Keratinocyte (primary cell): ENCODE data around the gene PPP1R12C. TPM values are rescaled to one million over a fixed set of nuclear protein-coding genes. Genes with fewer than 3 reads are reported as not detected.

Source experiments
- DNase-seq: peaks from one replicate; pipeline ENCODE4 v3.0.0-alpha.2; 2011; ENCODE audit warnings: low read depth, missing footprints, low spot score
- FAIRE-seq: peaks from 2 replicates; lab custom pipeline; 2011; peaks lifted over from hg19 to GRCh38; lab: Jason Lieb, UNC
- H2AFZ ChIP-seq: 2 replicates; pipeline ENCODE4 v1.6.0; 2012; ENCODE audit warnings: low read length, control low read depth, inconsistent platforms; ENCODE audit not compliant: control insufficient read depth
- H3K27ac ChIP-seq: 2 replicates; pipeline ENCODE4 v1.5.1; 2011; ENCODE audit warnings: low read length; ENCODE audit not compliant: control insufficient read depth, insufficient read depth
- H3K27me3 ChIP-seq: 3 replicates; pipeline ENCODE4 v1.6.0; 2011; ENCODE audit warnings: low read length; ENCODE audit not compliant: control insufficient read depth, insufficient read depth; ENCODE audit errors: extremely low read depth
- H3K36me3 ChIP-seq, 2 experiments: 2 replicates in 1 of 2; 3 replicates in 1 of 2; pipeline ENCODE4 v1.5.1; 2011; ENCODE audit warnings: low read length in 2 of 2, mild to moderate bottlenecking in 1 of 2; ENCODE audit not compliant: control insufficient read depth in 2 of 2, insufficient read depth in 2 of 2; ENCODE audit errors: extremely low read depth in 1 of 2
- H3K4me1 ChIP-seq: 3 replicates; pipeline ENCODE4 v1.5.1; 2011; ENCODE audit warnings: low read length; ENCODE audit not compliant: control insufficient read depth, insufficient read depth; ENCODE audit errors: extremely low read depth
- H3K4me2 ChIP-seq: 3 replicates; pipeline ENCODE4 v1.6.0; 2011; ENCODE audit warnings: low read depth, low read length; ENCODE audit not compliant: control insufficient read depth, insufficient read depth; ENCODE audit errors: extremely low read depth
- H3K4me3 ChIP-seq, 3 experiments: fragments of 200-600 bp in 1 of 3; sonication (generic) in 1 of 3; 2 replicates in 2 of 3; 3 replicates in 1 of 3; pipeline ENCODE4 v1.5.1; 2011 to 2016; ENCODE audit warnings: low read length in 3 of 3, mild to moderate bottlenecking in 3 of 3, control low read depth in 2 of 3, inconsistent platforms in 1 of 3, low read depth in 1 of 3, mixed read lengths in 1 of 3, mixed run types in 1 of 3, moderate library complexity in 1 of 3; ENCODE audit not compliant: control insufficient read depth in 2 of 3, insufficient read depth in 2 of 3; ENCODE audit errors: extremely low read depth in 1 of 3
- H3K79me2 ChIP-seq: 2 replicates; pipeline ENCODE4 v1.6.0; 2012; ENCODE audit warnings: low read length; ENCODE audit not compliant: control insufficient read depth, insufficient read depth
- H3K9ac ChIP-seq: 3 replicates; pipeline ENCODE4 v1.6.0; 2011; ENCODE audit warnings: low read length; ENCODE audit not compliant: control insufficient read depth, insufficient read depth; ENCODE audit errors: extremely low read depth
- H3K9me1 ChIP-seq: 3 replicates; pipeline ENCODE4 v1.6.0; 2011; ENCODE audit warnings: low read length; ENCODE audit not compliant: control insufficient read depth, insufficient read depth; ENCODE audit errors: extremely low read depth
- H3K9me3 ChIP-seq: 2 replicates; pipeline ENCODE4 v1.5.1; 2012; ENCODE audit warnings: low read depth, low read length; ENCODE audit not compliant: control insufficient read depth
- H4K20me1 ChIP-seq: 3 replicates; pipeline ENCODE4 v1.6.0; 2011; ENCODE audit warnings: low read length; ENCODE audit not compliant: control insufficient read depth, insufficient read depth; ENCODE audit errors: extremely low read depth
- CTCF ChIP-seq, 3 experiments: IDR thresholded peaks in 1 of 3; conservative IDR thresholded peaks in 1 of 3; optimal IDR thresholded peaks in 1 of 3; 2 replicates in 2 of 3; 3 replicates in 1 of 3; pipeline versions ENCODE3 to v1.5.1; 2011; ENCODE audit warnings: low read length in 3 of 3, mild to moderate bottlenecking in 3 of 3, moderate library complexity in 2 of 3, control low read depth in 1 of 3, inconsistent platforms in 1 of 3; ENCODE audit not compliant: insufficient read depth in 2 of 3; ENCODE audit errors: extremely low read depth in 1 of 3
- EZH2 ChIP-seq: IDR thresholded peaks from one replicate; pipeline ENCODE4 v1.6.1; 2012; ENCODE audit warnings: inconsistent platforms, mild to moderate bottlenecking, low read length, moderate library complexity
- dilution Hi-C: fragments of 300-500 bp; cut with MboI; formaldehyde crosslinking; loops from one replicate; pipeline ENCODE4 v1.7.0; 2020; ENCODE audit warnings: low sequenced_read_pairs; ENCODE audit not compliant: extremely low pct_ligation_motif_present
- polyA plus RNA-seq, 5 experiments: library from polyadenylated mRNA; depleted of rRNA in 3 of 5; stranded (reverse) in 3 of 5; stranded (forward) in 1 of 5; unstranded in 1 of 5; fragments of >200 nt; gene quantifications; 1 replicate in 1 of 5; 2 replicates in 3 of 5; 3 replicates in 1 of 5; pipeline versions ENCODE4 v1.2.1 to v1.2.3, GENCODE V29; 2011 to 2012; ENCODE audit warnings: missing spikeins in 2 of 5, low read depth in 1 of 5, low replicate concordance in 1 of 5

PPP1R12C gene
- polyA plus RNA-seq, 1 donor (not counting 4 experiments of a cell fraction or from before 2014, with no cell fraction given) = 24.7 TPM

GRCh38 chr19:55068950-55069864, 48.2 kb downstream of the PPP1R12C start:
- H3K4me2 ChIP-seq = peak overlapping the region; percentile 89
- TF ChIP-seq CTCF (optimal IDR thresholded peaks at IDR 0.05 in 1 of 3, IDR thresholded peaks at IDR 0.05 in 1 of 3, conservative IDR thresholded peaks at IDR 0.05 in 1 of 3; ENCODE audit: extremely low read depth in 1 of 3, insufficient read depth in 2 of 3, low read length in 3 of 3) (no peak), EZH2 (no peak)
- no peaks in the 10 kb centered on the region for H3K9me3 ChIP-seq
- H3K36me3 ChIP-seq = no peaks in the 10 kb centered on the region
- H3K9me1 ChIP-seq = no peaks in the 10 kb centered on the region
- H4K20me1 ChIP-seq = no peaks in the 10 kb centered on the region
- peak overlapping the region; percentile 30 for H3K9ac ChIP-seq
- dilution Hi-C loops = no loop called here
- FAIRE-seq (peak; percentile 69), DNase-seq (no peak)
- peak overlapping the region; percentile 19 to 65 (median 49) for H3K4me3 ChIP-seq
- no peak overlapping the region for H3K27ac ChIP-seq
- peak overlapping the region; percentile 52 for H2AFZ ChIP-seq
- H3K27me3 ChIP-seq = peaks cover 25% of the 10 kb centered on the region
- peaks cover 16% of the 10 kb centered on the region for H3K4me1 ChIP-seq
- no peaks in the 10 kb centered on the region for H3K79me2 ChIP-seq

DNA sequence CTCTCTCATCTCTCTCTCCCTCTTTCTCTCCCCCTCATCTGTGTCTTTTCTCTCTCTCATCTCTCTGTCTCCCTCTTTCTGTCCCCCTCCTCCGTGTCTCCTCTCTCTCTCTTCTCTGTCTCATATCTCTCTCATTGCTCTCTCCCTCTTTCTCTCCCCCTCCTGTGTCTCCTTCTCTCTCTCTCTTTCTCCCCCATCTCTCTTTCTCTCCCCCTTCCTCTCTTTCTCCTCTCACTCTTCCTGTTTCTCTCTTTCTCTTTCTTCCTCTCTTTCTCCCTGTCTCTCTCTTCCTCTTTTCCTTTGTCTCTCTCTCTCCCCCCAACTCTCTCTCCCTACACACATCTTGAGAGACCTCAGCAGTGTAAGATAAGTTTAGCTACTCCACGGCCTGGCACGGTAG, 49.6 kb downstream of the PPP1R12C start:
- H3K27me3 ChIP-seq = peaks cover 25% of the 10 kb centered on the region
- H4K20me1 ChIP-seq = no peaks in the 10 kb centered on the region
- no peaks in the 10 kb centered on the region for H3K9me1 ChIP-seq
- H3K4me3 ChIP-seq = no peak overlapping the region
- DNase-seq = no peak
- no peaks in the 10 kb centered on the region for H3K9me3 ChIP-seq
- dilution Hi-C loops = no loop called here
- no peak overlapping the region for H3K27ac ChIP-seq
- FAIRE-seq = no peak
- H3K79me2 ChIP-seq = no peaks in the 10 kb centered on the region
- no peak overlapping the region for H3K9ac ChIP-seq
- H3K36me3 ChIP-seq = no peaks in the 10 kb centered on the region
- H3K4me2 ChIP-seq = no peak overlapping the region
- H2AFZ ChIP-seq = no peak overlapping the region
- peaks cover 16% of the 10 kb centered on the region for H3K4me1 ChIP-seq
- TF ChIP-seq CTCF (optimal IDR thresholded peaks at IDR 0.05 in 1 of 3, IDR thresholded peaks at IDR 0.05 in 1 of 3, conservative IDR thresholded peaks at IDR 0.05 in 1 of 3; ENCODE audit: extremely low read depth in 1 of 3, insufficient read depth in 2 of 3, low read length in 3 of 3) (no peak), EZH2 (no peak)
